ENCODE data around the gene TUBB1.

Gene TUBB1

GRCh38 chr20:59071216-59071615 lies 52.0 kb downstream of the TUBB1 start:
- DNase-seq (ENCODE audit: low spot score in 2 of 2) (peak in 1 of 2 donors; percentile 34), ATAC-seq (ENCODE audit: low read depth) (peak; percentile 97)
- Mint-ChIP-seq H3K9me3 (no peaks in the 10 kb centered on the region), H3K36me3 (no peaks in the 10 kb centered on the region), H3K4me1 (peaks cover 15% of the 10 kb centered on the region), H3K4me3 (no peak overlapping the region), H3K27me3 (peaks cover 8% of the 10 kb centered on the region), H3K27ac (no peak overlapping the region)

DNA sequence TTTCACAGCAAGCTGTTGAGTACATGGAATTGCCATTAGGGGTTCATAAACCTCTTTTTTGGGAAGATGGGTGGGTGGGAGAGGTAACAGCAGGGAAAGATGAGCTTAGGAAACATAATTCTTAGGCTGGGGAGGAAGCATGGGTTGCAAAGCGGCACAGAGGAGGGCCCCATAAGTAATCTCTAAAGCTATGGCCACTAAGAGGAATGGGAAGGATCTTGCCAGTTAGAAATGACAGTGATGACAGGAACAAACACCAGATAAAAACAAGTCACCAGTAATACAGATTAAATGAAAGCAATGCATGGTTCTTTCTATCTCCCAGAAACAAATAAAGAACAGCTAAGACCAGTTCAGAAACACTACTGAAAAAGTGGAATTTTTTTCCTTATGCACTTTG lies 54.4 kb downstream of the TUBB1 start:
- Mint-ChIP-seq H3K27me3 (peaks cover 14% of the 10 kb centered on the region), H3K4me3 (no peak overlapping the region), H3K4me1 (peaks cover 22% of the 10 kb centered on the region), H3K9me3 (no peaks in the 10 kb centered on the region), H3K36me3 (peaks cover 1% of the 10 kb centered on the region), H3K27ac (no peak overlapping the region)
- ATAC-seq (ENCODE audit: low read depth) (no peak), DNase-seq (ENCODE audit: low spot score in 2 of 2) (no peak)

GRCh38 chr20:59074456-59074855 lies 55.2 kb downstream of the TUBB1 start:
- H3K4me1 Mint-ChIP-seq = peaks cover 22% of the 10 kb centered on the region
- ATAC-seq (ENCODE audit: low read depth) (no peak), DNase-seq (ENCODE audit: low spot score in 2 of 2) (no peak)
- peaks cover 16% of the 10 kb centered on the region for H3K27me3 Mint-ChIP-seq
- no peaks in the 10 kb centered on the region for H3K9me3 Mint-ChIP-seq
- no peak overlapping the region for H3K27ac Mint-ChIP-seq
- H3K36me3 Mint-ChIP-seq = peaks cover 1% of the 10 kb centered on the region
- no peak overlapping the region for H3K4me3 Mint-ChIP-seq

DNA sequence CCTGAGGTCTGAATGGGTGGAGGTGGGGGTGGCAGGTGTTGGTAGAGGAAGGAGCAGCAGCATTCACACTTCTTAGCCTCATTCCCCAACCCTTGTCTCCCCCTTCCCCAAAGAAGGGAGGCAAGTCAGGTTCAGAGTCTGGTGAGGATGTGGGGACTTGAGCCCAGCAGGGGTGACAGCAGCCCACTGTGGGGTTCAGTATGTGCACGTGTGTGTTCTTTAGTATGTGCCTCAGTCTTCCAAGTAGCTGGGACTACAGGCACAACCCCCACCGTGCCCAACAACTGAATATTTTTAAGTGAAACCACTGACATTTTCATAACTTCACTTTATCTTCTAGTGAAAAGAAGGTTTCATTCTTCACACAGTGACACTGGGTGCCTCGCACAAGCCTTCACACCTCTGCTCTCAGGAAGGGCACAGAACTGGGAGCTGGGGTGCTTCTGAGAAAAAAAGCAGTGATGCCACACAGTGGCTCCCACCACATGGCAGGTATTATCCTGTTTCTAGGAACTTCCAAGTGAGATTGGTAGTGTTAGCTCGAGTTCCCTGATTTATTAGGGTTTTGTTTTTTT lies 56.8 kb downstream of the TUBB1 start:
- peaks cover 20% of the 10 kb centered on the region for H3K4me1 Mint-ChIP-seq
- DNase-seq (ENCODE audit: low spot score in 2 of 2) (no peak), ATAC-seq (ENCODE audit: low read depth) (no peak)
- no peaks in the 10 kb centered on the region for H3K9me3 Mint-ChIP-seq
- H3K27me3 Mint-ChIP-seq = peaks cover 15% of the 10 kb centered on the region
- H3K4me3 Mint-ChIP-seq = no peak overlapping the region
- H3K27ac Mint-ChIP-seq = no peak overlapping the region
- H3K36me3 Mint-ChIP-seq = peaks cover 1% of the 10 kb centered on the region
